IPS-18a (cell line): ENCODE data around the gene RNF13.

Experiments used
- H3K27ac ChIP-seq: one replicate; pipeline ENCODE4 v1.5.1; 2013; ENCODE audit warnings: low read length
- H3K27me3 ChIP-seq: one replicate; pipeline ENCODE4 v1.6.1; 2013; ENCODE audit warnings: mild to moderate bottlenecking, low read length; ENCODE audit not compliant: control insufficient read depth, insufficient read depth
- H3K36me3 ChIP-seq: one replicate; pipeline ENCODE4 v1.6.1; 2013; ENCODE audit warnings: low read depth, low read length; ENCODE audit not compliant: control insufficient read depth
- H3K4me1 ChIP-seq: one replicate; pipeline ENCODE4 v1.6.1; 2013; ENCODE audit warnings: low read depth, low read length; ENCODE audit not compliant: control insufficient read depth
- H3K4me3 ChIP-seq: one replicate; pipeline ENCODE4 v1.5.1; 2013; ENCODE audit warnings: low read length
- H3K9ac ChIP-seq: one replicate; pipeline ENCODE4 v1.6.1; 2013; ENCODE audit warnings: mild to moderate bottlenecking, low read length, moderate library complexity
- H3K9me3 ChIP-seq: one replicate; pipeline ENCODE4 v1.6.1; 2013; ENCODE audit warnings: low read depth, low read length; ENCODE audit not compliant: control insufficient read depth

The RNF13 gene

GRCh38 chr3:149902498-149903139 is 89.6 kb downstream of the RNF13 start:
- Histone ChIP-seq H3K36me3 (no peaks in the 10 kb centered on the region), H3K9ac (no peak overlapping the region), H3K4me3 (no peak overlapping the region), H3K4me1 (peaks cover 4% of the 10 kb centered on the region), H3K27ac (no peak overlapping the region), H3K9me3 (no peaks in the 10 kb centered on the region), H3K27me3 (no peaks in the 10 kb centered on the region)

- no peaks in the 10 kb centered on the region for H3K27me3 ChIP-seq
- H3K36me3 ChIP-seq, result no peaks in the 10 kb centered on the region
- no peak overlapping the region for H3K4me3 ChIP-seq
- H3K9ac ChIP-seq, result no peak overlapping the region
- no peaks in the 10 kb centered on the region for H3K9me3 ChIP-seq
- no peak overlapping the region for H3K27ac ChIP-seq
- peaks cover 3% of the 10 kb centered on the region for H3K4me1 ChIP-seq
Observed at GRCh38 chr3:149906036-149906435, 93.0 kb downstream of the RNF13 start.

- no peak overlapping the region for H3K9ac ChIP-seq
- H3K9me3 ChIP-seq, result no peaks in the 10 kb centered on the region
- no peaks in the 10 kb centered on the region for H3K4me1 ChIP-seq
- no peak overlapping the region for H3K4me3 ChIP-seq
- H3K36me3 ChIP-seq, result peaks cover 3% of the 10 kb centered on the region
- H3K27me3 ChIP-seq, result no peaks in the 10 kb centered on the region
- H3K27ac ChIP-seq, result no peak overlapping the region
Observed at GRCh38 chr3:149908424-149908957, 95.5 kb downstream of the RNF13 start.

- no peaks in the 10 kb centered on the region for H3K4me1 ChIP-seq
- H3K4me3 ChIP-seq, result no peak overlapping the region
- peaks cover 4% of the 10 kb centered on the region for H3K36me3 ChIP-seq
- H3K27ac ChIP-seq, result no peak overlapping the region
- no peaks in the 10 kb centered on the region for H3K27me3 ChIP-seq
- no peak overlapping the region for H3K9ac ChIP-seq
- no peaks in the 10 kb centered on the region for H3K9me3 ChIP-seq
Observed at GRCh38 chr3:149909923-149910322, 96.9 kb downstream of the RNF13 start.

GRCh38 chr3:149917124-149917667 is 104.2 kb downstream of the RNF13 start:
- Histone ChIP-seq H3K36me3 (peaks cover 5% of the 10 kb centered on the region), H3K27me3 (no peaks in the 10 kb centered on the region), H3K27ac (no peak overlapping the region), H3K4me1 (no peaks in the 10 kb centered on the region), H3K9me3 (no peaks in the 10 kb centered on the region), H3K9ac (no peak overlapping the region), H3K4me3 (no peak overlapping the region)

GRCh38 chr3:149919509-149919908 is 106.5 kb downstream of the RNF13 start:
- Histone ChIP-seq H3K27ac (no peak overlapping the region), H3K36me3 (peaks cover 5% of the 10 kb centered on the region), H3K27me3 (no peaks in the 10 kb centered on the region), H3K4me3 (no peak overlapping the region), H3K9ac (no peak overlapping the region), H3K9me3 (no peaks in the 10 kb centered on the region), H3K4me1 (no peaks in the 10 kb centered on the region)

- Histone ChIP-seq H3K27me3 (no peaks in the 10 kb centered on the region), H3K4me1 (no peaks in the 10 kb centered on the region), H3K4me3 (no peak overlapping the region), H3K9ac (no peak overlapping the region), H3K27ac (no peak overlapping the region), H3K9me3 (no peaks in the 10 kb centered on the region), H3K36me3 (peaks cover 5% of the 10 kb centered on the region)
Observed at GRCh38 chr3:149920119-149920518, 107.1 kb downstream of the RNF13 start.

- Histone ChIP-seq H3K36me3 (peaks cover 4% of the 10 kb centered on the region), H3K27me3 (no peaks in the 10 kb centered on the region), H3K4me1 (no peaks in the 10 kb centered on the region), H3K27ac (no peak overlapping the region), H3K4me3 (no peak overlapping the region), H3K9me3 (no peaks in the 10 kb centered on the region), H3K9ac (no peak overlapping the region)
Observed at GRCh38 chr3:149933008-149933407, 120.0 kb downstream of the RNF13 start.

GRCh38 chr3:149933858-149934257 is 120.8 kb downstream of the RNF13 start:
- H3K36me3 ChIP-seq, result peaks cover 4% of the 10 kb centered on the region
- no peaks in the 10 kb centered on the region for H3K4me1 ChIP-seq
- H3K27me3 ChIP-seq, result no peaks in the 10 kb centered on the region
- H3K9ac ChIP-seq, result no peak overlapping the region
- no peak overlapping the region for H3K27ac ChIP-seq
- H3K4me3 ChIP-seq, result no peak overlapping the region
- no peaks in the 10 kb centered on the region for H3K9me3 ChIP-seq

- Histone ChIP-seq H3K27me3 (no peaks in the 10 kb centered on the region), H3K4me1 (no peaks in the 10 kb centered on the region), H3K36me3 (peaks cover 4% of the 10 kb centered on the region), H3K27ac (no peak overlapping the region), H3K4me3 (no peak overlapping the region), H3K9me3 (no peaks in the 10 kb centered on the region), H3K9ac (no peak overlapping the region)
Observed at GRCh38 chr3:149934524-149934923, 121.5 kb downstream of the RNF13 start.

- H3K4me1 ChIP-seq, result no peaks in the 10 kb centered on the region
- no peaks in the 10 kb centered on the region for H3K27me3 ChIP-seq
- H3K27ac ChIP-seq, result no peak overlapping the region
- no peak overlapping the region for H3K4me3 ChIP-seq
- H3K36me3 ChIP-seq, result peaks cover 4% of the 10 kb centered on the region
- no peak overlapping the region for H3K9ac ChIP-seq
- H3K9me3 ChIP-seq, result no peaks in the 10 kb centered on the region
Observed at GRCh38 chr3:149936812-149937230, 123.8 kb downstream of the RNF13 start.
